HG03558 (cell line): ENCODE data around the gene BARHL2.

Source experiments
- ATAC-seq: cut with Tn5 transposase; IDR thresholded peaks from one replicate; pipeline ENCODE4 v1.9.1; 2021; ENCODE audit warnings: moderate number of reproducible peaks; ENCODE audit not compliant: unreplicated experiment; ENCODE audit errors: extremely low read depth

The BARHL2 gene

DNA sequence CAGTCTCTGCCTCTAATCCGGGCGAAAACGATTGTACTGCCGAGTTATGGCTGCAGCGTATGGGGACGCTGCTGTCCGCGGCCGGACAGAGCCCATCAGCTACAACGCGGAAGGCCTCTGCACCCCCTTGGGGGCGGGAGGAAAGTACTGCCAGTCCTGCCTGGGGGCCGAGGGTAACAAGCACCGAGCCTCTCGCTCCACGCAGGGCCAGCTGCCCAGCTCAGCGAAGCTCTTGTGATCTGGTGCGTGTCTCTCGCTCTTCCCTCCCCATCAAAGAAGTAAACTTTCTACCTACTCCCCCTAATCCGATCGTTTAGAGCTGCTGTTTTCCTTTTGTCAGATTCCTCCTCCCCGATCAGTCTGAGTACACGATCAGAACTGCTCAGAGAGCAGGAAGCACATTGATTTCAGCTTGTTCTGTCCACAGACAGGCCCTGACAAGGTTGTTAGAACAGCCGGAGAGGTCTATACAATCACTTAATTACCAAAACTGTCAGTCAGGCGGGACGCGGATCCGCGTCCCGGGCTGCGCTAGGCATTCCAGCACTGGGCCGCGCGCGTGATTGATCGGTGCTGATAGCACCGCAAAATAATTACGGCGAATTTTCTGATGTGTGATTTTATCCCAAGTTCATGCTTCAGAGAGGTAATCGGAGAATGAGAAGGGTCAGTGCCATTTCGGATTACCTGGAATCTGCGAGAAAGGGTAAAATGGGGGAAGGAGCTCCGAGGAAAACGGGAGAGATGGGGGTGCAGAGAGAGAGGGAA, 8.7 kb upstream of the BARHL2 start:
- no peak for ATAC-seq

DNA sequence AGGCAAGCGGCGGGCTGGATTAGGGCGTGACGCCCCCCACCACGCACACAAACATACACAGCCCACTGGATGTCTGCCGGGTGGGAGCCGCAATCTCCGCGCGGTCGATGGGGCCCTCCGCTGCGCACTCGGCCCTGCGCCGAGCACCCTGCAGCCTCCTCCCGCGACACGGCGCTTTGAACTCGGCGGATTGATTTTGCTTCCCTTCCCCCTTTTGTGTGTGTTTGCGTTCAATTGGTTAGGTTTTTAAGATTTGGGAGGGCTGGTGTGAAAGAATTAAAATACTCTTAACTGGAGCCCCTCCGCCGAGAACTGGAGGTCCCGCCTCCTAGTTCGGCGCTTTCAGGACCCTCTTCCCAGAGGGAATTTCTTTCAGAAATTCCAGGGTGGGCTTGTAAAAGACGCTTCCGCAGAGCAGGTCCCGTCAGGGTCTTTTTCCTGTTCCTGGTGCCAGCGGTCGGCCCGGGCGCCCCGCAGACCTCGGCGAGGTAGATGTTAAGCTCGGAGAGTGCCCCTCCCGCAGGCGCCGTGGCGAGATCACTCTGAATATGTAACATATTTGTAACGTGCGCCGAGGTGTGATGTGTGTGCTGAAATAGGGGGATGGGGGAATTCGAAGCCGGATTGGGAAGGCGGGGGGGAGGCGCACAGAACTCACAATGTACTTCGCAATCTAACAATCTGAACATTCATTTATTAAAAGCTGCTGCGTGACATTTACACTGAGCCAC, 8.0 kb upstream of the BARHL2 start:
- no peak for ATAC-seq

DNA sequence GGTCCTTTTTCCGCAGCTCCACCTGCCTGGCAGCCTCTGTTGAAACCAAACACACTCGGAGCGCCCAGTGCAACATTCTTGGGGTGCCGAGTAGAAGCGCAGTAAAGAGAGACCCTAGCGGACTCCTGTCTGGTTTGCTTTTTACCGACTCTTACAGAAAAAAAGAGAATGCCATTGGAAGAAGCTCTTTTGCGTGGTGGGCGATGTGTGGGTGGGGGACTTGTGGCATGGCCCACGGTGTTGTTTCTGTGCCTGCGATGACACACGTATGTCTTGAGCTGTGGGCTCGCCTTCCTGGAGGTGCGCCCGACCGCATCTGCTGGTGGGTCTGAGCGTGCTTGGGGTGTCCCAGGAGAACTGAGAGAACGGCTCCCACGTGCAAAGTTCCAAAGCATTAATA, 7.3 kb upstream of the BARHL2 start:
- ATAC-seq: no peak

DNA sequence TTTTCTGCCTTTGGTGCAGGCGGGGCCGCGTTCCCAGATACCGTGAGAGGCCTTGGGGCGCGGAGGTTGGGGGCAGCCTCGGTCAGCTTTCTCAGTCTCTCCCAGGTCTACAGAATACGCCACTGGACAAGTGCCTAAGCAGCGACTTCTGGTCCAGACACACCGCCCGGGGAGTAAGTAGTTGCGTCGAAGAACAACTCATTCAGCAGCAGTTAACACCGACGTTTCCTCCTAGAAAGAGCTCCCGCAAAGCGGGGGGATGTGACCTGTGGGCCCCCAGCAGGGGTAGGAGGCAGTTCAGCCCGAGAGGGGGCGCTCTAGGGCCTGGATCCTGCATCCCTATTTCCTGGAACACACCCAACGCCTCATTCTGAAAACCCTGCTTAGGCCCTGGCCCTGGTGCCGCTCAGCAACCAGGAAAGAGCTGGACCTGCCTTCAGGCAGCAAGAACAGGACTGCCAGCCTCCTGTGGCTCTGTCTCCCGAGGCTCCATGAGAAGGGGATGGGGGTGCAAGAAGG, 6.5 kb upstream of the BARHL2 start:
- ATAC-seq: no peak

DNA sequence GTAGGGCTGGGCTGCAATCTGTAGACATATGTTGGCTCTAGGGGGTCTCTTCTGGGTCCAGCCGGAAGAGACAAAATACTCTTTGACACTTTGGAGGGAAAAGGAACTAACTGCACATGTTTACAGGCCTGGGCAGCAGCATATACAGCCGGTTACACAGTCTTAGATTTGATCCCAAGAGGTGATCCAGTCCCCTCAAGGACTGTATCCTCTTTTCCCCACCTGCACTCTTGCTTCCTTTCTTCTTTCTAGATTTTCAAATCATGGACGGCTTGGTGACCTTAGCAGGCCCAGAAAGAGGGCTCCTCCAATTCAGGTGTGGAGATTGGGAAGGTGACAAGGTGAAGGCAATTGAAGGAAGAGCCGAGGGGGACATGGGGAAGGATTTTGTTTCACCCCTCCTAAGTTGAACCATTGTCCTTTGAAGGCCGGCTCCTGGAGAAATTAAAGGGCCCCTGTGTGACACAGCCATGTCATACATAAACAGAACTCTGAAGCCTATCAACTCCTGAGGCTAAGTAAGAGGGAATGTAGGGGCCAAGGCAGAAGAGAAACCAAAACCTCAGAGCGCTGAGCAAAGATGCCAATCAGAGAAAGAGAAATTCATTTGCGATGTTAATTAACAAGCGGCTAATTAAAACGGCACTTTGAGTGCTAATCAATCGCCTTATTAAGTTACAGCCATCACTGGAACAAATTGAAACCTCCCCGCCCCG, 5.9 kb upstream of the BARHL2 start:
- ATAC-seq: no peak

DNA sequence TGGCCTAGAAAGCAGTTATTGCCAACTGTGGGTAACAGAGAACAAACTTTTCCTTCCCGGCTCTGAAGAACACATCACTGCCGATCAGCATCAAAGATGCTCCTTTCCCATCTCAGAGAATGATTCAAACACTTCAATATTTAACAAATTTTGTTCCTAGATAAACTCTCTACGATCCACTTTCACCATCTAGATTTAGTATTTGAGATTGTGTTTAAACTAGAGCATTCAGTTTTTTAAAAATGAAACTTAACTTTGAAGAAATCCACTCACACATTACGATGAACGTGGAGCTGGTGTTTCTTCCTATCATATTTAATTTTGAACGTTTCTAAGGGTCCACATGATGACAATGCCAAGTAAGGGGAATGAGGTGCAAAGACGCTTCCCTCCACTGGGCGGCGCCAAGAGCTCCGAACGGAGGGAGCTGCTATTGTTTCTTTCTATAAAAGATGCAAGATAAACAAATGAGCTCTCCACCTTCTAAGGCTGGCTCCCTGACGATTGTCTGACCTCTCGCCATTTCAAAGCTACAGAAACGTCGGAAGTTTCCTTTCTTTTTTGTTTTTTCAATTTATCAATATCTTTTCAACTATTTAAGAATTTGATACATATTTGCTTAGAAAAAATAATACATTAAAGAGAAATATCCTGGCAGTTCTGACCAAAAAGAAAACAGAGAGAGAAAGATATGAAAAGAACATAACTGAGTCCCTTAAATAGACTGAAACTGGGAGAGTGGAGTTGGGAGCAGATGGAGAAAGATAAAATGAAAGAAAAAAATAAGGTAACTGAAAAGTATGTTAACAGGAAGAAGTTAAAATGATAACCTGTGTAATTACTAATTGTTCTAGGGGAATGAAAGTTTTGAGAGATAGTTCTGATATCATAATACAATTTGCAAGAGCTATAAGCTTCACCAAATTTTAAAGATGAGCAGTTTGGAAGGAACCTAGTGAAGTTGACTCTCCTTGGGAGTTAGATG, 4.4 kb upstream of the BARHL2 start:
- ATAC-seq: no peak

GRCh38 chr1:90720145-90720636, 3.1 kb upstream of the BARHL2 start:
- no peak for ATAC-seq

DNA sequence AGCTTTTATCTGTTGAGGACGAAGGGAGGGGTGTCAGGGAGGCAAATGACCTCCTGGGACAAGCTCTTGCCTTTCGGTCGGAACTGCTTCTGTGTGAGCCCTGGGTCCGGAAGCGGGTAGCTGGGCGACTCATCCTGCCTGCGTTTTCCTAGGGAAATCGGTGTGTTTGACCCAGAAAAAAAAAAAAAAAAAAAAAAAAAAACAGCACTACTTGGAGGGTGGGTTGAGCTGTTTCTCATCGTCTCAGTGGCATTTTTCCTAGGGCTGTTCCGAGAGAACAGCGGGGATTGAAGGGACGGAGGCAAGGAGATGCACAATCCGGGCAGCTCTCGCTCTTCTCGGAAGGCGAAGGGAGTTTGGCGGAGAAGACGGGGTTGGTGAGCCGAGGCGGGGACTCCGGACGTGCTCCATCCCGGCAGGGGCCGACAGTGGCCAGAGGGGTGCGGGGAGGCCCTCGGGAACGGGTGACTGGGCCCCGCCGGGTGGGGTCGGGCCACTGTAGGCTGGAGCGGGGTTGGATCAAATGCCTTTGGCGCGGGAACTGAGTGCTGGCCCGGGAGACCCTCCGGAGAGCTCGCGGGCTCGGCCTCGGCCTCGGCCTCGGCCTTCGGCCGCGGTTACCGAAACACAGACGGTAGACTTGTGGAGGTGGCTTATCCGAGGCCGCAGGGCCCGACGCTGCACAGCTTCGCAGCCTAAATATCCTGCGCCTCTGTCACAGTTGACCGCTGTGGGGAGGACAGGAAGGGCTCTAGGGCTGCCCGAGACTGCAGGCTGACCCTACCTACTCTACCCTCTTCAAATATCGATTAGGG, 2.4 kb upstream of the BARHL2 start:
- no peak for ATAC-seq

- no peak for ATAC-seq
Observed at GRCh38 chr1:90718411-90719329, 1.6 kb upstream of the BARHL2 start.

DNA sequence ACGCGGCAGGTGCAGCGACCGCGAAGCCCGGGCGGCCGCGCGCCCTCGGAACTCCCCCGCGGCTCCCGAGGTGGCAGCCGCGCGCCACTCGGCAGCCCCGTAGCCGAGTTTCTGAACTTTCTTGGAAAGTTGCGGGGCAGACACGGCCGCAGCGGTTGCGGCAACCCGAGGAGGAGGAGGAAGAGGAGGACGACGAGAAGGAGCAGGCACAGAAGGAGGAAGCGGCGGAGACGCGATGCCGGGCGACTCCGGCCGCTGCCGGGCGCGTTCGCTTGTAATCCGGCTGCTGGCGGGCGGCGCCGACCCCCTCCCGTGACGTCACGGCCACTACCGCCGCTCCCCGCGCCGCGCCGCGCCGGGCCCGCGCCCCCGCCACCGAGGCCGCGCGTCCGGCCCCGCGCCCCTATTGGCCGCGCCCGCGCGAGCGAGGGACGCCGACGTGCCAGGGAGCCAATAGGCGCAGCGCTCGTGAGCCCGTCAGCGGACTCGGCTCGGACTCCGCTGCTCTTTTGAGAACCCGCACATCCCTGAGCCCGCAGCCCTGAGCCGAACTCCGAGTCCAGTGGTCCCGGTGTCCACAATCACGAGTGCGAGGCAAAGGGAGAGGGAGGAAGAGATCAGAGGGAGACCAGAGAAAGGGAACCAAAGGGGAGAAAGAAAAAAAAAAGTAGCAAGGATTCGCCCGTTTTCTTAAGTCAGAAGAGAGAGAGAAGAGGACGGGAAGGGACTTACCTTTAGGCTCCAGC, 736 bp upstream of the BARHL2 start:
- no peak for ATAC-seq

- ATAC-seq: no peak
Observed at GRCh38 chr1:90717356-90717664, 208 bp upstream of the BARHL2 start.

DNA sequence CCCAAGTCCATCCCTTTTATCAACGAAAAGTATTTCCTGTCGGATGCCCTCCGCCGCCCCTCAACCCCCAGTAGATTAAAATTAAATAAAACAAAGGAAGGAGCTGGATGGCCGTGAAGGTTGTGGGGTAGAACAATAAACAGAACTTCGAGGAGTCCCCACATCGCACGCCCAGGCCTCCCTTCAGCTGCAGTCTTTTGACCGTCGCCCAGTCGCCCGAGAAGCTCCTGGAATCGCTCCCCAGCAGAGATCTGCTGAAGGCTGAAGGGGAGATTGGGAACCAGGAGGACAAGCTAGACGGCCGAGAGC, 905 bp downstream of the BARHL2 start:
- no peak for ATAC-seq

- no peak for ATAC-seq
Observed at GRCh38 chr1:90715309-90715708, 1.8 kb downstream of the BARHL2 start.

DNA sequence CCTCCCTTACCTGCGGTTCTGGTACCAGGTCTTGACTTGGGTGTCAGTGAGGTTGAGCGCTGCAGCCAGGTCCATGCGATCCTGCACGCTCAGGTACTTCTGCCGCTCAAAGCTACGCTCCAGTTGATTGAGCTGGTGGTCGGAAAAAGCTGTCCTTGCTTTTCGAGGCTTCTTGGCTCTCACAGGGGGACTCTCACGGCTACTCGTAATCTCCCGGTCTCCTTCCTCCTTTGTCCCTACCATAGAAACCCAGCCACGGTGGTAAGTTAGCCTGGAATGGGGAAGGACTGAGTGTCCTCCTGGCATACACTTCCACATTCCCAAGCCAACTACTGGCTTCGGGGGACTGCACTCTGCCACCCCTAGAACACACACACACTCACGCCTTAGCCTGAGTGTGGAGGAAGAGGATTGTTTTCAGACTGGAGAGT, 2.6 kb downstream of the BARHL2 start:
- no peak for ATAC-seq

GRCh38 chr1:90713741-90714509, 3.2 kb downstream of the BARHL2 start:
- no peak for ATAC-seq

DNA sequence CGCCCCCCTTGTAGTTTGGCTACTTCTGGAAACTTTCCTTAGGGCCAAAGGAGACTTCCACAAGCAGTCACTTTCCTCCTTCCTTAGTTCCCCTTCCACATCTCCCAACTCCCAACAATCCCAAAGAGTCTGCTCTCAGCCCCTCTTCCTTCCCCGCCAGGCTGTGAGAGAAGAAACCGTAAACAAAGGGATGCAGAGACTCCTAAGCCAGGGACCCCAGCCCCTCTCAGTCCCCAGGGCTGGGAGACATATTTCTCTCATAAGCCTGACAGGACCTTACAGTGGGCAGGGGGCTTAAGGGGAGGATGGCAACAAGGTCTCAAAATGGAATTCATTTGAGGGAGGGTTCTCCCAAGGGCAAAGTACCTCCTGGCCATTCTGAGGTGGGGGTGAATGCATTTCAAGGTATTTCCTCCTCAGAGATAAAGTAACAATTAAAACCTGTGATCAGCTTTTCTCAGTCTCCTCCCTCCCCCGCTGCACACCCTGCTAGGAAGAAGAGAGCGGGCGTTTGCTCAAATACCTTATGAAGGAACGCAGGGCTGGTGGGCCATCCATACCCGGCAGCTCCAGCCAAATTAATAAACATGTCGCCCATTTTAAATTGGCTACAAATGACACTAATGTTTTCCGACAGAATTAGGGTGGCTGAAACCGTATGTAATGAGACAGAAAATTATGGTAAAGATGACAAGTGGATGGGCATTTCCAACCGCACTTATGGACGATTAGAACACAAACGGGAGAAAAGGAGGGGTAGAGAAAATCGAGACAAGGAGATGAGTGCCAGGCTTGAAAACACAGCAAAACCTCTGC, 4.0 kb downstream of the BARHL2 start:
- no peak for ATAC-seq
